ENCODE data around the gene ZSCAN2. TPM values are rescaled to one million over a fixed set of nuclear protein-coding genes. Genes with fewer than 3 reads are reported as not detected.
A peak's percentile ranks its signal among the peaks of the same experiment; 100 is the strongest.
"Not testable (repeated sequence)": the region's sequence is repeated elsewhere in the genome, so short reads cannot be mapped to it uniquely, and the experiment has no call there.

ZSCAN2 gene
- total RNA-seq, 1 experiment from 2014 or later = 9.7 TPM

GRCh38 chr15:84570164-84570735 is 30.6 kb upstream of the ZSCAN2 start:
- Histone ChIP-seq H3K79me2 (ENCODE audit: low read depth) (no peaks in the 10 kb centered on the region), H3K4me1 (replicated peaks; ENCODE audit: insufficient read depth) (no peaks in the 10 kb centered on the region), H3K9me2 (ENCODE audit: insufficient read depth) (no peaks in the 10 kb centered on the region), H4K20me1 (ENCODE audit: insufficient read depth) (no peaks in the 10 kb centered on the region), H3K36me3 (ENCODE audit: low read depth) (no peaks in the 10 kb centered on the region), H3K4me2 (peak overlapping the region; percentile 87), H3K9me3 (ENCODE audit: insufficient read depth, low read depth) (no peaks in the 10 kb centered on the region), H3K27me3 (ENCODE audit: insufficient read depth, low read depth) (no peaks in the 10 kb centered on the region), H3K27ac (0 out of 2 replicates have a peak overlapping the region, but pooled peaks have one; percentile 23), H3F3A (ENCODE audit: insufficient read depth, low read depth) (peaks cover 13% of the 10 kb centered on the region; the same call in 1 of the 2 replicates), H2AFZ (peak overlapping the region; percentile 91), H3K4me3 (peak overlapping the region; percentile 78)
- ChIA-PET POLR2A (ENCODE audit: unreplicated experiment) (no interaction called here), CTCF (interaction anchor here (0.6 to 1.2 kb wide), 4 partner anchors 9 to 827 kb away, joined by 3 to 6 read pairs (median 4); no protein-coding TSS in a partner anchor)
- TSS peak; percentile 39 for BruUV-seq (replicated peaks)
- intact Hi-C loops (cut with micrococcal nuclease; ENCODE audit: unreplicated experiment) = no loop called here
- no peak for TF ChIP-seq EZH2 (IDR thresholded peaks at IDR 0.05; ENCODE audit: low read depth)
- TF ChIP-seq, protein P1, sequence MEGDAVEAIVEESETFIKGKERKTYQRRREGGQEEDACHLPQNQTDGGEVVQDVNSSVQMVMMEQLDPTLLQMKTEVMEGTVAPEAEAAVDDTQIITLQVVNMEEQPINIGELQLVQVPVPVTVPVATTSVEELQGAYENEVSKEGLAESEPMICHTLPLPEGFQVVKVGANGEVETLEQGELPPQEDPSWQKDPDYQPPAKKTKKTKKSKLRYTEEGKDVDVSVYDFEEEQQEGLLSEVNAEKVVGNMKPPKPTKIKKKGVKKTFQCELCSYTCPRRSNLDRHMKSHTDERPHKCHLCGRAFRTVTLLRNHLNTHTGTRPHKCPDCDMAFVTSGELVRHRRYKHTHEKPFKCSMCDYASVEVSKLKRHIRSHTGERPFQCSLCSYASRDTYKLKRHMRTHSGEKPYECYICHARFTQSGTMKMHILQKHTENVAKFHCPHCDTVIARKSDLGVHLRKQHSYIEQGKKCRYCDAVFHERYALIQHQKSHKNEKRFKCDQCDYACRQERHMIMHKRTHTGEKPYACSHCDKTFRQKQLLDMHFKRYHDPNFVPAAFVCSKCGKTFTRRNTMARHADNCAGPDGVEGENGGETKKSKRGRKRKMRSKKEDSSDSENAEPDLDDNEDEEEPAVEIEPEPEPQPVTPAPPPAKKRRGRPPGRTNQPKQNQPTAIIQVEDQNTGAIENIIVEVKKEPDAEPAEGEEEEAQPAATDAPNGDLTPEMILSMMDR (conservative IDR thresholded peaks at IDR 0.05) = no peak
- peak in 1 of 2 experiments; percentile 34 for DNase-seq

DNA sequence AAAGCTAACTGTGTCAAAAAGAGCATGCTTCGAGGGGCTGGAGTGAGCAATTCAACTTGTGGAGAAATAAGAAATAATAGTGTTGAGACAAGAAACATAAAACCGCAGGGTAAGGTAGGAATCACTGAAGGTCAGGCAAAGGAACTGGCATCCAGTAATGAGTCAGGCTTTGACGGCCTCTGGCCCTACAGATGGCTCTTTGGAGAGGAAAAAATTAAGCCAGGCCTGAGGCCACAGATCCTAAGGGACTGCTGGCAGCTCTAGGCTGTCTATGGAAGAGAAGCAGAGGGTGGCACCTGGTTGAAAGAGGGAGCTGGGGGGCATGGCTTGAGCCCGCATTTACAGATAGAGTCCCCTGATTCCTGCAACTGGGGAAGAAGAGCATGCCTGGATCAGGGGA is 28.6 kb upstream of the ZSCAN2 start:
- Histone ChIP-seq H3K9me2 (ENCODE audit: insufficient read depth) (no peaks in the 10 kb centered on the region), H3F3A (ENCODE audit: insufficient read depth, low read depth) (peaks cover 13% of the 10 kb centered on the region; the same call in 1 of the 2 replicates), H3K27me3 (ENCODE audit: insufficient read depth, low read depth) (no peaks in the 10 kb centered on the region), H3K9me3 (ENCODE audit: insufficient read depth, low read depth) (no peaks in the 10 kb centered on the region), H2AFZ (no peak overlapping the region), H3K4me2 (no peak overlapping the region), H3K4me1 (replicated peaks; ENCODE audit: insufficient read depth) (no peaks in the 10 kb centered on the region), H4K20me1 (ENCODE audit: insufficient read depth) (no peaks in the 10 kb centered on the region), H3K27ac (no peak overlapping the region), H3K79me2 (ENCODE audit: low read depth) (no peaks in the 10 kb centered on the region), H3K4me3 (no peak overlapping the region), H3K36me3 (ENCODE audit: low read depth) (no peaks in the 10 kb centered on the region)
- no TSS peak for BruUV-seq (replicated peaks)
- POLR2A ChIA-PET (ENCODE audit: unreplicated experiment) = interaction anchor here (0.6 kb wide), 1 partner anchor 1066 kb away, joined by 4 read pairs; no protein-coding TSS in a partner anchor
- no peak for DNase-seq
- intact Hi-C loops (cut with micrococcal nuclease; ENCODE audit: unreplicated experiment) = no loop called here
- CTCF ChIA-PET = interaction anchor here (0.6 kb wide), 1 partner anchor 249 kb away, joined by 3 read pairs; no protein-coding TSS in a partner anchor
- TF ChIP-seq, protein P1 (conservative IDR thresholded peaks at IDR 0.05) = no peak
- TF ChIP-seq EZH2 (IDR thresholded peaks at IDR 0.05; ENCODE audit: low read depth) = no peak

DNA sequence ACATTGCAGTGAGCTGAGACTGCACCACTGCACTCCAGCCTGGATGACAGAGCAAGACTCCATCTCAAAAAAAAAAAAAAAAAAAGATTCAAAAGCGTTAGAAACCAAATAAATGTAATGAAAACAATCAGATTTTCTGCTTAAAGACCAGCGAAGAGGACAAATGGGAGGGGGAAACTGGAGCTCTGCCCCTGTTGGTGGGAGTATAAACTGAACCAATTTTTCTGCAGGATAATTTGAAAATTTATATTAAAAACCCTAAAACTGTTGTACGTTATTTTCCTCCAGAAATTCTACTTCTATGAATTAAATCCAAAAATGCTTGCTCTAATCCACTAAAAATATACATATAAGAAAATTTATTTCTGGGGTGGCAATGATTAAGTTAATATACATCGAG is 25.3 kb upstream of the ZSCAN2 start:
- peaks cover 13% of the 10 kb centered on the region for H3K4me1 ChIP-seq (replicated peaks; ENCODE audit: insufficient read depth)
- no peaks in the 10 kb centered on the region for H4K20me1 ChIP-seq (ENCODE audit: insufficient read depth)
- H3K9me3 ChIP-seq (ENCODE audit: insufficient read depth, low read depth) = no peaks in the 10 kb centered on the region
- ChIA-PET CTCF (no interaction called here), POLR2A (ENCODE audit: unreplicated experiment) (interaction anchor here (0.6 kb wide), 1 partner anchor 27 kb away, joined by 14 read pairs; no protein-coding TSS in a partner anchor)
- H3K36me3 ChIP-seq (ENCODE audit: low read depth) = no peaks in the 10 kb centered on the region
- TF ChIP-seq, protein P1 (conservative IDR thresholded peaks at IDR 0.05) = no peak
- TF ChIP-seq EZH2 (IDR thresholded peaks at IDR 0.05; ENCODE audit: low read depth) = no peak
- no peak overlapping the region for H2AFZ ChIP-seq
- intact Hi-C loops (cut with micrococcal nuclease; ENCODE audit: unreplicated experiment) = no loop called here
- H3K4me2 ChIP-seq = no peak overlapping the region
- no peak for DNase-seq
- peaks cover 9% of the 10 kb centered on the region; the same call in 1 of the 2 replicates for H3F3A ChIP-seq (ENCODE audit: insufficient read depth, low read depth)
- no peak overlapping the region for H3K27ac ChIP-seq
- H3K27me3 ChIP-seq (ENCODE audit: insufficient read depth, low read depth) = no peaks in the 10 kb centered on the region
- H3K79me2 ChIP-seq (ENCODE audit: low read depth) = no peaks in the 10 kb centered on the region
- no peaks in the 10 kb centered on the region for H3K9me2 ChIP-seq (ENCODE audit: insufficient read depth)
- no peak overlapping the region for H3K4me3 ChIP-seq
- BruUV-seq (replicated peaks) = no TSS peak

GRCh38 chr15:84577891-84578290 is 22.9 kb upstream of the ZSCAN2 start:
- H2AFZ ChIP-seq; H3K79me2 ChIP-seq (ENCODE audit: low read depth); H4K20me1 ChIP-seq (ENCODE audit: insufficient read depth); intact Hi-C loops (cut with micrococcal nuclease; ENCODE audit: unreplicated experiment); H3K27me3 ChIP-seq (ENCODE audit: insufficient read depth, low read depth); H3K27ac ChIP-seq; H3K9me2 ChIP-seq (ENCODE audit: insufficient read depth); H3F3A ChIP-seq (ENCODE audit: insufficient read depth, low read depth); DNase-seq; H3K36me3 ChIP-seq (ENCODE audit: low read depth); H3K4me2 ChIP-seq; POLR2A ChIA-PET (ENCODE audit: unreplicated experiment); CTCF ChIA-PET; H3K9me3 ChIP-seq (ENCODE audit: insufficient read depth, low read depth); BruUV-seq (replicated peaks); H3K4me3 ChIP-seq: not testable (repeated sequence)
- peaks cover 13% of the 10 kb centered on the region for H3K4me1 ChIP-seq (replicated peaks; ENCODE audit: insufficient read depth)

DNA sequence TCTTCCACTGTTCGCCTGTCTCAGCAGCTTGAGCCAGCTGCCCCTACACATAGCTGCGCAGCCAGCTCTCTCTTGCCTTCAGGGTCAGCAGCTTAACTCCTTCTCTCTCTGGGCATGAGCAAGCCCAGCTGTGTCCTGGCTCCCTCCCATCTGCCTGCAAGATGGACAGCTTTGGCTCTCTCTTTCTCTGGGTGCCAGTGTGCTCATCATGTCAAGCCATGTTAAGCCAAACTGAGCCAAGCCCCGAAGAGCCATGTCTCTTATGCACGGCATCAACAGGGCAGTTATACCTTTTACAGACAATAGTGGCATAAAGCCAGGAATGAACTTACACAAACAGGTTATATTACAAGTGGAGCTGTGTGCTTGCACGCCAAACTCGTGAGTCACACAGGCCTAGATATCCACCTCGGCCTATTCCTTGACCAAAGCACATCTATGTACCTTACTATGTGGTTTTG is 21.5 kb upstream of the ZSCAN2 start:
- intact Hi-C loops (cut with micrococcal nuclease; ENCODE audit: unreplicated experiment); H3K27ac ChIP-seq; H3K9me2 ChIP-seq (ENCODE audit: insufficient read depth); H3K79me2 ChIP-seq (ENCODE audit: low read depth); H2AFZ ChIP-seq; H4K20me1 ChIP-seq (ENCODE audit: insufficient read depth); H3F3A ChIP-seq (ENCODE audit: insufficient read depth, low read depth); BruUV-seq (replicated peaks); H3K4me3 ChIP-seq; H3K27me3 ChIP-seq (ENCODE audit: insufficient read depth, low read depth); H3K9me3 ChIP-seq (ENCODE audit: insufficient read depth, low read depth); H3K36me3 ChIP-seq (ENCODE audit: low read depth): not testable (repeated sequence)
- peak; percentile 57 to 86 for DNase-seq
- peak overlapping the region; percentile 52 for H3K4me2 ChIP-seq
- peaks cover 13% of the 10 kb centered on the region for H3K4me1 ChIP-seq (replicated peaks; ENCODE audit: insufficient read depth)
- CTCF ChIA-PET = interaction anchor here (0.6 to 0.9 kb wide), 2 partner anchors 8 to 9 kb away, joined by 3 to 4 read pairs; no protein-coding TSS in a partner anchor
- POLR2A ChIA-PET (ENCODE audit: unreplicated experiment) = interaction anchor here (0.5 to 0.6 kb wide), 2 partner anchors 597 to 1212 kb away, joined by 3 to 8 read pairs; no protein-coding TSS in a partner anchor
